Activated CD4-positive, alpha-beta T cell treated with anti-CD3 and anti-CD28 coated beads, Interleukin-2, Interleukin-6, amounts not matched to agents 100 ng/mL and 50 ng/mL, durations not matched to agents 16 hours and 8 hours (primary cell): ENCODE data around the gene MGMT.

Experiments used
- DNase-seq: peaks from one replicate; pipeline ENCODE4 v3.0.0-alpha.2; 2020

MGMT gene

DNA sequence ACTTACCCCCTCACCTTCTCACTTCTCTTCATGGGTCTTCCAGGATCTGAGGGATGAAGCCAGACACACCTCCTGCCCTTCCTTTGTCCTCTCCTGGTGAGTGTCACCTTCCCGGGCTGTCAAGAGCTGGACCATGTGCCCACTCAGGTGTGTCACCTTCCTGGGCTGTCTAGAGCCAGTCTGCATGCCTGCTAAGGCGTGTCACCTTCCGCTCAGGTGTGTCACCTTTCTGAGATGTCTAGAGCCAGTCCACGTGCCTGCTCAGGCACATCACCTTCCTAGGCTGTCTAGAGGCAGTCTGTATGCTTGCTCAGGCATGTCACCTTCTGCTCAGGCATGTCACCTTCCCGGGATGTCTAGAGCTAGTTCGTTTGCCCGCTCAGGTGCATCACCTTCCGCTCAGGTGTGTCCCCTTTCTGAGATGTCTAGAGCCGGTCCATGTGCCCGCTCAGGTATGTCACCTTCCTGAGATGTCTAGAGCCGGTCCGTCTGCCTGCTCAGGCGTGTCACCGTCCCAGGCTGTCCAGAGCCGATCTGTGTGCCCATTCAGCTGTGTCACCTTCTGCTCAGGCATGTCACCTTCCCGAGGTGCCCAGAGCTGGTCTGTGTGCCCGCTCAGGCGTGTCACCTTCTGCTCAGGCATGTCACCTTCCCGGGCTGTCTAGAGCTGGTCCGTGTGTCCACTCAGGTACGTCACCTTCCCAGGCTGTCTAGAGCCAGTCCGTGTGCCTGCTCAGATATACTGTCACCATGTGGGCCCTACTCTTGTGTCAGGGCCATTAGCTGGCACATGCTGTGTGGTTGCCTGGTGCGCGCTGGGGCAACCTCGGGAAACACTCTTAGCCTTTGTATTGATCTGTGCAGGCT is 251.7 kb downstream of the MGMT start:
- DNase-seq: no peak

DNA sequence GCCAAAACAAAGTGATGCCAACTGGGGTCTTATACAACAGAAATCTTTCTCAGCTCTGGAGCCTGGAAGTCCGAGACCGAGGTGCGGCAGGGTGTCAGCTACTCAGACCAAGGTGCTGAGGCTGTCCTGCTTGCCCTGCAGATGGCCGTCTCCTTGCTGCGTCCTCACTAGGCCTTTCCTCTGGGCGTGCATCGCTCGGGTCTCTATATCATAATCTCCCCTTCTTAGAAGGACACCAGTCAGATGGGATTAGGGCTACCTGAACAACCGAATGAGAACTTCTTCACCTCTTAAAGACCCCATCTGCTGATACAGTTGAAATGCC is 252.3 kb downstream of the MGMT start:
- no peak for DNase-seq

DNA sequence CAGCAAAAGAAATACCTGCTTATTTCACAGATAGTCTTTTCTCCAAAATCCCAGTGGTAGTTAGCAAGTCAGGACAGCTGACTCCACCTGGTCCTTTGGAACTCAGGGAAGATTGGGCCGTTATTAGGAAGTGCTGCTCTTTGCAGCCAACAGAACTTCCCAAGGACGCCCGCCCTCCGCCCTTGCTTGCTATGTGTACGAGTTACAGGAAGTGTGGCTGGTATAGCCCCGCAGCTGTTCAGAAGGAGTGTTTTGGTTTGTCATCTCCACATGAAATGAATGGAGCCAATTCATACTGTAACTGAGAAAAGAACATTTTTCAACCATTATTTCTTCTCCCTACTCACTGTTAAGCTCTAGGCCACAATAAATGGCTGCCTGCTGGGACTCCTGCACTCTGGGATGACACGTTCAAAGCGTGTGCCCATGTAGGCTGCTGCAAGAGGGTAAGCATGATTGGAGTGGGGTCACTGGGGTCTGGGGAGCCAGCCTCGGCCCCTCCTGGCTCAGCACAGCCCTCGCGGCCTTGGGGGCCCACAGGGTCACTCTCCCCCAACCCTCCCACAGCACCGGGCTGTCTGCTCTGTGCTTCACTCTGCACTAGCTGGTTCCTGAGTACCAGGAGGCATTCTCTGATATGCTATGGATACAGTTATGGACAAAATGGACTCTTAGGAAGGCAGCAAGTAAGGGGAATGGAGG is 253.0 kb downstream of the MGMT start:
- DNase-seq: no peak

DNA sequence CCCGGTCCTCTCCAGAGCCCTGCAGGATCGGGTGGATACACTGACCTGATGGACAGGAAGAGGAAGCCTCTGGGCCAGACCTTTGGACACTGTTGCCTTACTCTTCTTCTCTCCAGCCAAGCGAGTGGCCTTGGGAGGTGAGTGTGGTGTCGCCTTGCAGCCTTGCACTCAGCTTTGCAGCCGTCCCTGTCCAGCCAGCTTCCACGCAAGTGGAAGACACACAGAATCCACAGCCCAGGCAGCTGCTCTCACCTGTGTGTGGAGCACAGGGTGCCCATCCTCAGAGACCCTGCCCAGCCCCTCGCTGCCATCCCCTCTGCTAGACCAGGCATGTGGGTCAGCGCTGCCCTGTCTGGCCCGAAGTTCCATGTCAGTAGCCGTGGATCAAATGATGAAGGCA is 258.0 kb downstream of the MGMT start:
- DNase-seq: no peak

DNA sequence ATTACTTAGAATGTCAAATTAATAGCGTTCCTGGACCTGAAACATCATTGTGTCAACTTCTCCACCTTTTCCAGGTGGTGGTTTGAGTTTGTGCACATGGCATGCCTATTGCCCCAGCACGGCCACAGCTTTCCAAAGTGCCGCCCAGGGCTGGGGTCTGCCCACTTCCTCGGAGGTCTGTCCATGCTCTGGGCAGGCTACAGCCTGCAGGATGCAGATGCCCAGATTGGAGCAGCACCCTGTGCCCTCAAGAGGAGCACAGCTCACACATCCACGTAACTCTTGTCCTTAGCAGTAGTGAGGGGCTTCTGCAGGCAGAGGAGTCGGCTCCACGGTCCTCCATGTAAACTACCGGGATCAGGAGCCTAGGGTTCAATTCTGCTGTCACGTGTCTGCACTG is 258.4 kb downstream of the MGMT start:
- no peak for DNase-seq

DNA sequence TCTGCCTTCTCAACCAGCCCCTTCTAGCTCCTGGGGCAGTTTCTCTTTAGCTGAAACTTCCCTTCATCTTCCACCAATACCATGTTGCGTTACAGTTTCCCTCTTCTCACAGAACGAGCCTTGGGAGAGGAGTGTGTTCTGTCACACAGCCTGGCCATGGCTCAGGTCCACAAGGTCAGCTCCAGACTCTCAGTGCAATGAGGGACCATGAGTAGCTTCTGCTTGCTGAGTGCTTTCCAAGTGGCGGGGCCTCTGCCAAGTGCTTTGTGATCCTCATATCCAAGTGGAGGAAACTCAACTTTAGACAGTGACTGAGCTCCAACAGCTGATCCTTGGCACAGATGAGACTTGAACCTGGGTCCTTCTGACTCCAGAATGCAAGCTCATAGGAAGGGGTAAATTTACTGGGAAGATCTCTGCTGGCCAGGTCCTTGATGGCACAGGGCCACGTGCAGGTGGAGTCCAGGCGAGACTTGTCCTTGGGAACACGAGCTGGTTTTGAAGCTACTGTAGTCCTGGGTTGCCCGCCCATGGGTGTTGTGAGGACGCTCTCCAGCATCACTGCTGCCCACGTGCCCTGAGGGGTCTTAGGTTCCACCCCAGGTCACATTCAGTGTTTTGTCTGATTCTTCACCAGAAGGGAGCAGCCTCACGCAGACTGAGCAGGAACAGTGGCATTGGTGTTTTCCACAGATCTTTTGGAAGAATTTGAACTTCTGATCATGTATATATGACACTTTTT is 259.0 kb downstream of the MGMT start:
- DNase-seq: no peak

DNA sequence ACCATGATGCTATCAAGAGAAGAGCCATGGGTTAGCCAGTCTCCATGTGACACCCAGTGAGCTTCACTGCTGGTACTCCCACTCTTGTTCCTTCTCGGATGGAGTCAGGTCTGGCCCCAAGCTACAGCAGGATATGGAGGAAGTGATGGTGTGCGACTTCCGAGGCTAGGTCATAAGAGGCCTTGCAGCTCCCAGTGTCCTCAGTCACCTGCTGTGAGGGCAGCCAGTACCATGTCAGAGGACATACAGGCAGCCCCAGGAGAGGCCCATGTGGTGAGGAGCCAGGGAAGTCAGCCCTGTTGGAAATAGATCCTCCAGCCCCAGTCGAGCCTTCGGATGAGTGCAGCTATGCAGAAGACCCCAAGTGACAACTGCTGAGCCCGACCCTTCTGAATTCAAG is 260.0 kb downstream of the MGMT start:
- DNase-seq: no peak

DNA sequence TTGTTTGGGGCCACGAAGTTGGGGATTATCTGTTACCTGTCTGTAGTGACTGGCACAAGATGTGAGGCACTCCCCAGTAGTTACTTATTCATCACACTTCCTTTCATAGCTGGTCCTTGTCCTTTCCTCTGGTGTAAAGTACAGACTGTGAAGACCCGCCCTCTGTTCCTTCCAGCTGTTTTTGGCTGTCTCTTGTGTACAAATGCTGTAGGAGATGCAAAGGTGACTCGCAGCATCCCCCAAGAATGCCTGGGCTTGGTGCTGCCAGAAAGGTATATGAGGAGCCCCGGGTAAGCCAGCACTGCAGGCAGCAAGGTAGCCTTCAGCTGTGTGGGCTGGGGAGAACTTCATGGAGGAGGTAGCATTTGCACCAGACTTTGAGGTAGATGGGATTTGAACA is 260.5 kb downstream of the MGMT start:
- DNase-seq: no peak

DNA sequence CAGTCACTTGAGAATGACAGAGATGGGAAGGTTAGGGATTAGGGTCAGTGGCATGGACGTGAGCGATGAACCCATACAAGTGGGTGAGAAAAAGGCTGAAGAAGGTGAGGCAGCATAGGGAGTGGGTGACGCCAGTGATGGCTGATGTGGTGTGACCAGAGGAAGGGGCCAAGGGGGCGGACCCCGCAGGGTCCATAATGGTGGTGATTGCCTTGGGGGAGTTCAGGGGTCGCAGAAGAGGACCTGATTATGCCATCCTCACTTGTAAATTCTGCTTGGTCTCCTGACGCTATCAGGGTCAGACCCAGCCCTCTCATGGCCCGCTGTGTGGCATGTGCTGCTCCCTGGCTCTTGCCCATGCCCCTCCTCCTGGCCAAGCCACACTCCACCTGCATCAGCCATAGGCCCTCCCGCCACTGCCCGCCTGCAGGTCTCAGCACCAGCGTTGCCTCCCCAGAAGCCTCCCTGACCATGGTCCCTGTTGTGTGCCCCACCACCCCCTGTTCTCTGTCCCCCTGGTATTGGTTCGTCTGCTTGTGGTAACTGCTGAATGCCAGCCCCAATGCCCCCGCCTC is 261.3 kb downstream of the MGMT start:
- no peak for DNase-seq

DNA sequence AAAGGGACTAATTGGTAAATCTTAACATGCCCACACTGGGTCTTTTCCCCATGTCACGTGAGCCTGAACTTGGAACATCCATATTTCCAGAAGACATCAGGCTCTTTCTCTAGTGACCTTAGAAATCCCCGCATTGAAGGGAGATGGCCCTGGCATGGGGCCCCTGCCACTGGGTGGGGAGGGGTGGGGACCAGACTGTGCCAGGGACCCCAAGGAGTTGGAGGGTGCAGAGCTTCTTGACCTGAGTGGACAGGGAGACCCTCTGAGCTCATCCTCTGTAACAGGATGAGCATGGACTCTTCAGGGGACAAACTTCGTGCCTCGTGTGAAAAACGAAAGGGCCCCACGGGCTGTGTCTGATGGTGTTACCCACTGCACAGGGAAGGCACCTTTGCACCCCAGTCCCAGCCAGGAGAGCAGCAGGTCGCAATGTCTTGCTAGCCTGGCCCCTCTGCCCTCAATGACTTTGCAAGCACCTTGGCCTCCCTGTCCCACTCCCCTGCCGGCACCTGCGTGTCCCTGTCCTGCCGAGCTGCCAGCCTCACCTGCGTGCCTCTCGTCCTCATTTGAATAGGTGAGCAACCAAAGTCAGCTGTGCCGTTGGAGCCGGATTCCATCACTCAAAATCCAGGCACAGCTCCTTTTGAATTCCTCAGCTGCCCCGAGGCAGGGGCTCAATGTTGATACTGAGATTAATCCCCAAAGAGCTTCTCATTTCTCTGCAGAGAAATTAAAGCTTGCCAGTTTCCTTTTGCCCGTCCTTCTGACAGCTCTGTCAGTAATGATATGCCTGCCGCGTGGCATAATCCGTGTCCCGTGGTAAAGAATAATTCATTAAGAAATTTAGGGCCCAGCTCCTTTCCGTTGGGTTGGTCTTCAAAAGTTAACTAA is 262.1 kb downstream of the MGMT start:
- no peak for DNase-seq

DNA sequence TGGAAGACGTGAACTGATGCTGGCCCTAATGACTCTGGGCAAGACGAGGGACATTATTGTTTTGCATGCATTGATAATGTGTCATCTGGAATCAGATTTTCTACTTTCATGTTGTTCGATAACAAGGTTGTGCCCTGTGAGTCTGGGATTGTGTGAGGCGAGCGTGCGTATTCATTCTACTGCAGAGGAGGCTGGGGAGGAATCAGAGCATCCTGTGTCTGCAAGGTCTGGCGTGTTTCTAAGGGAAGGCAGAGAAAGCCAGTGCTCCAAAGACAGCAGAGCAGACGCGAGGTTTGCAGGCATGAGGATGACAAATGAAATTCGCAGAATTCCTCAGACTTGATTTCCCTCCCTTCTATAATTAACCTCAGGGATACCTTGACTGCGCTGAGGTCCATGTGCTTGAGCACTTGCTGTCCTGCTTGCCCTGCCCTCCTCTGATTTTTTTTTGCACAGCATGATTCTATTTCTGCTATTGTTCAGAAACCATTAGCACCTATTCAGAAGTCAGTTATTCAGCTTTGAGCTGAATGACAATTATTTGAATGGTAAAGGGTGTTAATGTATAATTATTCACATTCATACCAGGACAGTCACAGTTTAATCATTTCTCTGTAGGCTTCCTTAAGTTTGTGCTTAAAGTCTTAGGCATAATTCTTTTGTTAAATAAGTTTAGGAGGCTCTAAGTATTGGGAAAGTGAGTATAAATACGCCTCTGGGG is 263.4 kb downstream of the MGMT start:
- no peak for DNase-seq

DNA sequence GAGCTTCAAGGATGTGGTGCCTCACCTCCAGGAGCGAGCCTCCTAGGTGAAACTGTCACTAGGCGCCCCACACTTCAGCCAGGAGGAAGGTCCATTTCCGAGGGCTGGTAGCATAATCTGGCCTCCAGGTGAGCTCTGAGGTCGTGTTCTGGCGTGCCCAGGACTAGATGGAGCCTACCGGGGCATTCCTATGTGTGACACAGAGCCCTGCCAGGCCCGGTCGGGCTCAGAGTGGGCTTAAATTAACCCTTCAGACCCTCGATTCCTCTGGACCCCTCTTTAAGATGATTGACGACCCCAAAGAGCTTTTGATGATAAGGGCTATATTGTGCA is 263.9 kb downstream of the MGMT start:
- DNase-seq: no peak

DNA sequence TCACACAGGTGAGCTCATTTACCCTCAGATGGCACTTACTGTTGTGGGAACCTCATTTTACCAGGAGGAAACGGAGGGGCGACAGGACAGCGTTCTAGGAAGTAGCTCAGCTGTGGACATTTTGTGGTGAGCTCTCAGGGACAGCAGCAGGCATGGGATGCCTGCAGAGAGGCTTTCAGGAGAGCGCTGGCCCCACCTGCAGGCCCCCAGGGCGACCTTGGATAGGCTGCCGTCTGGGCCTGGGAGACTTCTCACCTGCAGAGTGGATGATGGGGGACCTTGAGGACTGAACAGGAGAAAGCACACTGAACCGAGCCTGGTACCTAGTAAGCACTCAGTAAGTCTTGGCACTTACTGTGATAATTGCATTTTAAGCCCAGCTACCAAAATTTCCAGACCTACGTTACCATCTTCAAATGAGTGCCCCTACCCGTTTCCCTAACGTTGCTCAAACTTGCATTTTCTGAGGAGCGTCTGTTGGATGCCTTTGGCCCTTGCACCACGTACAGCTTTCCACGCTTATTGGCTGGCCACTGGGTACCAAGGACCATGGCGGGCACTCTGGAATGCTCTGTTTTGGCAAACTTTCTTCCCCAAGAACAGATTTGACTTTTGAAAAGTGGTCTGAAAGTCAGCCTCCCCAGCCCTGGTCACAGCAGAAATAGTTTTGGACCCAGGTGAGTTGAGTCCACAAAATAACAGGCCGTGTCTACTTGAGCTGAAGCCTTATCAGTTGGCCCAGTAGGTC is 273.7 kb downstream of the MGMT start:
- DNase-seq: no peak

DNA sequence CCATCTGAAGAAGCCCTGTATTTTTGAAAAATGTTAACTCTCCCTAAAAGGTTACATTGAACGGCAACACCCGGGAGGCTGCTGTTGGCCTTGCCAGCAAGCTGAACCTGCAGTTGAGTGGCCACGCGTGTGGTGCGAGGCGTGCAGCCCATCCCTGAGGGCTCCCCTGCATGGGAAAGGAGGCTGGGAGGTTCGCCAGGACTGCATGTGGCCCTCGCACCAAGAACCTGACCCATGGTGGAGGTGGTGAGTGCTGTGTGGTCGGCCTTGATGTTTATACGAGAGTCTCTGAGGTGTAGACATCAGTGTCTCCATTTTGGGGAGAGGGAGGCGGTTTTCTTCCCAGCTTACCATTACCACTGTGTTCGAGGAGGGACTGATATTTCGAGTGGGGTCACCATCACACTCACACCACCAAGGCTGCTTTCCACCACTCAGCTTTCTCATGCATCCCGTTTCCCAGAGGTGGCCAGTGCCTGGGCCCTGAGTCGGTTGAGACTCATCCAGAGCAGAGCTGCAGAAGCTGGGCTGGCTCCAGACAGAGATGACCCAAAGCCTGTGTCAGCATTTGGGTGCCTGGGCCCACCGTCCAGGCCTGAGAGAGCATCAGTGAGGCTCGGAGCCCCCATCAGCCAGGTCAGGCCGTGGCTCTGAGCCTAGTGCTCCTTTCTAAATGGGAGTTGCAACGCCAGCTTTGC is 274.4 kb downstream of the MGMT start:
- no peak for DNase-seq

DNA sequence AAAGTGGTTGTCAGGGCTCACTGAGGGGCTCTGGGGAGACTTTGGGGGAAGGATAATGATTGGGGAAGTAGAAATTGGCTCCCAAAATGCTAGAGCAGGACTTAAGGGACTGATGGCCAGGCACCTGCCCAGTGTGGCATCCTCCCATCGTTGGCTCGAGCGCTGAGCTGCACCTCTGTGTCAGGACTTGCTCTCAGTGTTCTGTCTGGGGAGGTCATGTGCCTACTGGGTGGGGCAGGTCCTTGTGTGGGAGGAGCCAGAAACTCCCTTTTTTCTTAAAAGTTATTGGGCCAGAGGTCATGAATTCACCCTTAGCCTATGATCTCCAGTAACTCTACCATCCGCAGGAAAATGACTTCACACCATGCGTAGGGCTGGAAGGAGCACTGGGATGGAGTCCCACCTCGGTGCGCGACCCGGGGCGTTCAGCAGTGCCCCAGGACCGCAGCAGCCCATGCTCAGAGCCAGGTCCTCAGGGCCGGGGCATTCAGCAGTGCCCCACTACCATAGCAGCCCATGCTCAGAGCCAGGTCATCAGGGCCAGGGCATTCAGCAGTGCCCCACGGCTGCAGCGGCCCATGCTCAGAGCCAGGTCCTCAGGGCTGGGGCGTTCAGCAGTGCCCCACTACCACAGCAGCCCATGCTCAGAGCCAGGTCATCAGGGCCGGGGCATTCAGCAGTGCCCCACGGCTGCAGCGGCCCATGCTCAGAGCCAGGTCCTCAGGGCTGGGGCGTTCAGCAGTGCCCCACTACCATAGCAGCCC is 275.1 kb downstream of the MGMT start:
- no peak for DNase-seq

DNA sequence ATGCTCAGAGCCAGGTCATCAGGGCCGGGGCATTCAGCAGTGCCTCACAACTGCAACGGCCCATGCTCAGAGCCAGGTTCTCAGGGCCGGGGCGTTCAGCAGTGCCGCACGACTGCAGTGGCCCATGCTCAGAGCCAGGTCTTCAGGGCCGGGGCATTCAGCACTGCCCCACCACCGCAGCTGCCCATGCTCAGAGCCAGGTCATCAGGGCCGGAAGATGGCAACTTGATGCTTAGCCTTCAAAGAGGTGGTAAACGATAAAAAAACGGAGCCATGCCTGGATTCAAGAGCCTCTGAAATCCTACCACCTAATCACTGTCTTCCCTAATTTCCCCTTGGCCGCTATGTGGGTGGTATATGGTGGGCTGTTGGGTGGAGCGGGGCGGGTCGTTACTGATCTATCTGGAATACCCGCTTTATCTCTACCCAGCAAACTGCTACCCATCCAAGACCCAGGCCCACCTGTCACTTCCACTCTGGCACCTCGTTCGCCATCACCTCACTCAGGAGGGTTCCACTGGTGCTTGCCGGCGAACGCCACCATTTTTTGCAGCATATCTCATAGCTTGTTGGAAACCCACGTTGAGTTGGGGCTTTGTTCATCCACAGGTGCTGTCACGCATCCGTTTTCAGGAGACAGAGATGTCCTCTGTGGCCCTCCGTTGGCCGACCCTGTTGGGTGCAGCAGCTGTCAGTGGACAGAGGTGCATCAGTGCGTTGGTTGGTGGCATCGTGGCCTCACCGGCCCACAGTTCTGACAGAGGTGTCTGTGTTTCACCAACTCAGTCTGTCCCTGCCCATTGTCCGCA is 275.9 kb downstream of the MGMT start:
- DNase-seq: no peak

DNA sequence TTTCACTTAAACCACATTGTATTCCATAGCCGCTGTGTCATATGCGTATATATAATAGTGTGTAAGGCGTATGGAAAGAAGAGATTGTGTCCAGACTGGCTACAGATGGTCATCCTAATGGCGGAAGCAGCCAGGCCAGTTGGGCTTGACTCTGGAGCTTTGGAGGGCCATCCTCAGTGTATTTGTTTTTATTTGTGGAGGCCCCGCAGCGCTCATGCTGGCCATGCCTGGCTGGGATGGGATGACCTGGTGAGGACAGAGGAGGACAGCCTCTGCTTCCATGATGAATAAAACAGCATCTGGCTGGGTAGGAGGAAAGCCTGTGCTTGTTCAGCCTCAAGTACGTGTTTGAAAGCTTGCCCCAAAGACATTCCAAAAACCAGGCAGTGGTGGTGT is 276.7 kb downstream of the MGMT start:
- no peak for DNase-seq

DNA sequence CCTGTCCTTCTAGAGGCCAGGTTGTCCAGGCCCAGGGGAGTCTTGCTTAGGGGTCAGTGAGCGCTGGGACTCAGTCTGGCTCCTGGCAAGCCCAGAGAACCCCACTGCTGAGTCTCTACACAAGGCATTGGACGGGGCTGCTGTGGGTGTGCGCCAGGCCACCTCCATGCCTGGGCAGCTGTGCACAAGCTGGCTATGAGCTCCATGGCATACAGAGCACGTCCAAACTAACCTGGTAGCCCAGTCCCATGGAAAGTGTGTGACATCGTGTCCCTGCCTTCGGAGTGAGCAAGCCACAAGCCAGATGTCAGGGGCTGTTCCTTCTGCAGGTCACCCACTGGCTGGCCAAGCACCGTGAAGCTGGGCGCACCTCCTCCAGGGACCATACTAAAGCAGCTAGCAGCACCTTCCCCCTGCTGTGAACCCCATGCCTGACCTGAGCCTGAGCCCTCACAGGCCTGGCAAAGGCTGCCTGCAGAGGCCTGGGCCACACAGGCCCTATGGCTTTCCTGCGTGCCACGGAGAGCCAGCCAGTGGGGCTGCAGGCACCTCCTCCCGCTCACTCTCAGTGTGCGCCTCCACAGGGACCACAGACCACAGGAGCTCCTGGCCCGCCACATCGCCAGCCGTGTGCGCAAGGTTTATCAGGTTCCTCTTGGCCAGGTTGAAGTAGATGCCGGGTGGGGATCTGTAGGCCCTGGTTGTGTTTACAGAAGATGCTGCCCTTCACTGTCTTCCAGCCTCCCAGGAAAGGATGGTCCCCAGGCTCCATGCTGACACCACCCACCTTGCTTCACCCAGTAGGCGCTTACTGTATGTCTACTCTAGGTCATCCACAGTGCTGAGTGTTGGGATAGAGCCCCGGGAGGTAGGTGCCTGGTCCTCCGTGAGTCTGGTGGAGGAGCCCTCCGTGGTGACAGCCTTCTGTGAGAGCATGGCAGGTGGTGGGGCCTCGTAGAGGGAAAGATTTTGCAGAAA is 277.4 kb downstream of the MGMT start:
- DNase-seq: no peak
